GM12801 (cell line): ENCODE data around the gene BIRC5.
A peak's percentile ranks its signal among the peaks of the same experiment; 100 is the strongest.

Source experiments
- CTCF ChIP-seq: IDR thresholded peaks from one replicate; pipeline ENCODE4 v1.5.1; 2011; ENCODE audit warnings: control low read depth; ENCODE audit not compliant: insufficient read length; ENCODE audit errors: extremely low read depth

BIRC5 gene

GRCh38 chr17:78250891-78251772 is 37.1 kb downstream of the BIRC5 start:
- peak; percentile 67 for TF ChIP-seq CTCF

- no peak for TF ChIP-seq CTCF
Measured at GRCh38 chr17:78251773-78252103, 37.7 kb downstream of the BIRC5 start.

GRCh38 chr17:78252111-78252634 is 38.1 kb downstream of the BIRC5 start:
- no peak for TF ChIP-seq CTCF

- no peak for TF ChIP-seq CTCF
Measured at GRCh38 chr17:78252701-78253635, 38.9 kb downstream of the BIRC5 start.

- TF ChIP-seq CTCF = no peak
Measured at GRCh38 chr17:78253946-78254672, 40.1 kb downstream of the BIRC5 start.

GRCh38 chr17:78255029-78255656 is 41.1 kb downstream of the BIRC5 start:
- TF ChIP-seq CTCF = no peak
